ENCODE results near the gene HINT1.
"Not testable (repeated sequence)": the region's sequence is repeated elsewhere in the genome, so short reads cannot be mapped to it uniquely, and the experiment has no call there.

Gene HINT1

DNA sequence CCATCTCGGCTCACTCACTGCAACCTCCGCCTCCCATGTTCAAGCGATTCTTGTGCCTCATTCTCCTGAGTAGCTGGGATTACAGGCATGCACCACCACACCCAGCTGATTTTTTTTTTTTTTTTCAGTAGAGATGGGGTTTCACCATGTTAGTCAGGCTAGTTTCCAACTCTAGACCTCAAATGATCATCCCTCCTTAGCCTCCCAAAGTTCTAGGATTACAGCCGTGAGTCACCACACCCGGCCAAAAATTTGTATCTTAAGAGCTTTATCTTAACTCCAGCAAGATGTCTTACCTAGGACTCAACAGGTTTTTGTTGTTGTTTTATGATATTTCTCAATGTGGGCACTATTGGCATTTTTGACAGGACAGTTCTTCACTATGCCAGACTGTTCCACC is 33.6 kb upstream of the HINT1 start:
- Histone ChIP-seq H3K4me3 (no peak overlapping the region), H3K4me1 (no peaks in the 10 kb centered on the region), H3K9me3 (no peaks in the 10 kb centered on the region), H3K27me3 (no peaks in the 10 kb centered on the region), H3K27ac (no peak overlapping the region), H3K36me3 (peaks cover 0 to 5% (median 0%) of the 10 kb centered on the region in 3 donors)
- TF ChIP-seq, protein P1, sequence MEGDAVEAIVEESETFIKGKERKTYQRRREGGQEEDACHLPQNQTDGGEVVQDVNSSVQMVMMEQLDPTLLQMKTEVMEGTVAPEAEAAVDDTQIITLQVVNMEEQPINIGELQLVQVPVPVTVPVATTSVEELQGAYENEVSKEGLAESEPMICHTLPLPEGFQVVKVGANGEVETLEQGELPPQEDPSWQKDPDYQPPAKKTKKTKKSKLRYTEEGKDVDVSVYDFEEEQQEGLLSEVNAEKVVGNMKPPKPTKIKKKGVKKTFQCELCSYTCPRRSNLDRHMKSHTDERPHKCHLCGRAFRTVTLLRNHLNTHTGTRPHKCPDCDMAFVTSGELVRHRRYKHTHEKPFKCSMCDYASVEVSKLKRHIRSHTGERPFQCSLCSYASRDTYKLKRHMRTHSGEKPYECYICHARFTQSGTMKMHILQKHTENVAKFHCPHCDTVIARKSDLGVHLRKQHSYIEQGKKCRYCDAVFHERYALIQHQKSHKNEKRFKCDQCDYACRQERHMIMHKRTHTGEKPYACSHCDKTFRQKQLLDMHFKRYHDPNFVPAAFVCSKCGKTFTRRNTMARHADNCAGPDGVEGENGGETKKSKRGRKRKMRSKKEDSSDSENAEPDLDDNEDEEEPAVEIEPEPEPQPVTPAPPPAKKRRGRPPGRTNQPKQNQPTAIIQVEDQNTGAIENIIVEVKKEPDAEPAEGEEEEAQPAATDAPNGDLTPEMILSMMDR (IDR thresholded peaks at IDR 0.05), result no peak
- intact Hi-C loops (cut with DNase I; ENCODE audit: low total_unique reads), result no loop called here
- DNase-seq, result no peak

DNA sequence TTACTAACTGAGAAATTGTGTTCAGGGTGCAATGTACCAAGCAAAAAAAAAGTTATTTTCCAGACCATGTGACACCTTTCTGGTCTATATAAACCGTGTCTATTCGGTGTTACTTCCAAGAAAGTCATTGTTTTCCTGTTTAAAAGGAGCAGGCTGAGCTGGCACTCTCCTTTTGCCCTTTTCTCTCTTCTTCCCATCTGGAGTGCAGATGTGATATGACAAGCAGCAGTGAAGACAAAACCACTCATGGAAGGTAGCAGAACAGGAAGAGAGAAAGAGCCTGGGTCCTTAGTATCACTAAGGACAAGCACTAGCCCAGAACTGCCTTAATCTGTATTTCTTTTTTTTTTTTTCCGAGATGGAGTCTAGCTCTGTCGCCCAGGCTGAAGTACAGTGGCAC is 31.3 kb upstream of the HINT1 start:
- intact Hi-C loops (cut with DNase I; ENCODE audit: low total_unique reads), result no loop called here
- no peaks in the 10 kb centered on the region for H3K27me3 ChIP-seq

DNA sequence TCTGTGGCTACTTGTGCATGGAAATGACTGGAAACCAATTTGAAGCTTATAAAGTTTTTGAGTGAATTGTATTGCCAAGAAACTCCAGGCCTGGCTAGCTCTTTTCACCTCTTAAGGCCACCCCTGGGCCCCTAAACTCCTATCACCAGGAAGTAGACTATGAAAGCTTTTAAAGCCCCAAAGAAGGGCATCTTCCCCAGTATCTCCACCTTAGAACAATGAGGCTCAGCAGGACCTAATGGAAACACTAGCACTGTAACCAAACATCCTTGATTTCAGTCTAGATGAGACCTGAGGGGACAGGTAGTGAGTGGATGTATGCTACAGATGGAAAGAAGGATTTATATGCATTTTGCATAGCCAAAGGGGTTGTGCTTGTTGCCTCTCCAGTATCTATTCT is 30.6 kb upstream of the HINT1 start:
- no peaks in the 10 kb centered on the region for H3K9me3 ChIP-seq
- H3K27ac ChIP-seq, result no peak overlapping the region
- DNase-seq, result no peak
- no peaks in the 10 kb centered on the region for H3K4me1 ChIP-seq
- peaks cover 0 to 2% (median 0%) of the 10 kb centered on the region in 3 donors for H3K36me3 ChIP-seq
- H3K4me3 ChIP-seq, result no peak overlapping the region
- TF ChIP-seq, protein P1 (IDR thresholded peaks at IDR 0.05), result no peak
- no peaks in the 10 kb centered on the region for H3K27me3 ChIP-seq
- intact Hi-C loops (cut with DNase I; ENCODE audit: low total_unique reads), result no loop called here

More for the DNA sequence above, 31.3 kb upstream of the HINT1 start:
- Histone ChIP-seq H3K4me3 (no peak overlapping the region), H3K27ac (no peak overlapping the region), H3K9me3 (no peaks in the 10 kb centered on the region), H3K4me1 (no peaks in the 10 kb centered on the region), H3K36me3 (peaks cover 0 to 5% (median 0%) of the 10 kb centered on the region in 3 donors)
- TF ChIP-seq, protein P1 (IDR thresholded peaks at IDR 0.05), result no peak
- no peak for DNase-seq

DNA sequence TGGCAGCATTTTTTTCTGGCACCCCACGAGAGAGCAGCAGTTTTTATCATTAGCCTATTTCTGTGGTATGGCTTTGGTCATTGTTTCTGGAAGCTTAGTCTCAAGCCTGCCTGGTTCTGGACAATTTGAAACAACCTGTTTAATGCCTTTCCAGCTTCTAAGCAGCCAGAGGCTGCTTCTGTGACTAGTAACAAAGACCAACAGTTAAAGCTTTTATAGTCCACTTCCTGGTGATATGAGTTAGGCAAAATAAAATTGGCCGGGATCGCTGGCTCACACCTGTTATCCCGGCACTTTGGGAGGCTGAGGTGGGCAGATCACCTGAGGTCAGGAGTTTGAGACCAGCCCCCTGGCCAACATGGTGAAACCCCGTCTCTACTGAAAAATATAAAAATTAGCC is 29.7 kb upstream of the HINT1 start:
- Histone ChIP-seq H3K27me3 (no peaks in the 10 kb centered on the region), H3K27ac (no peak overlapping the region), H3K9me3 (no peaks in the 10 kb centered on the region), H3K4me3 (no peak overlapping the region), H3K36me3 (no peaks in the 10 kb centered on the region), H3K4me1 (no peaks in the 10 kb centered on the region)
- DNase-seq, result no peak
- TF ChIP-seq, protein P1 (IDR thresholded peaks at IDR 0.05), result no peak
- intact Hi-C loops (cut with DNase I; ENCODE audit: low total_unique reads), result no loop called here

DNA sequence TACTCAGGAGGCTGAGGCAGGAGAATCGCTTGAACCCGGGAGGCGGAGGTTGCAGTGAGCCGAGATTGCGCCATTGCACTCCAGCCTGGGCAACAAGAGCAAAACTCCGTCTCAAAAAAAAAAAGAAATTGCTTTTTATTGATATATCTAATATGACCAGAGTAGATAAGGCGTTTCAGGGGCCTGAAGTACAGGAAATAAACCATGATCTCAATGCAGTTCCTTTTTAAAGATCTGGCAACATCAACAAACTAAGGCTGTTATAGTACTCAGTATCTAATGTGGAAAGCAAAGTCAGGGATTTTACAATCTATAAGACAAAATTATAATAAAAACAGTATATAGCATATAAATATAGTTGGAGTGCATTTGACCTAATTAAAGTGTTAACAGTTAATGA is 28.8 kb upstream of the HINT1 start:
- H3K27me3 ChIP-seq; H3K4me3 ChIP-seq; DNase-seq; H3K27ac ChIP-seq; intact Hi-C loops (cut with DNase I; ENCODE audit: low total_unique reads); H3K9me3 ChIP-seq; H3K36me3 ChIP-seq; H3K4me1 ChIP-seq: not testable (repeated sequence)

DNA sequence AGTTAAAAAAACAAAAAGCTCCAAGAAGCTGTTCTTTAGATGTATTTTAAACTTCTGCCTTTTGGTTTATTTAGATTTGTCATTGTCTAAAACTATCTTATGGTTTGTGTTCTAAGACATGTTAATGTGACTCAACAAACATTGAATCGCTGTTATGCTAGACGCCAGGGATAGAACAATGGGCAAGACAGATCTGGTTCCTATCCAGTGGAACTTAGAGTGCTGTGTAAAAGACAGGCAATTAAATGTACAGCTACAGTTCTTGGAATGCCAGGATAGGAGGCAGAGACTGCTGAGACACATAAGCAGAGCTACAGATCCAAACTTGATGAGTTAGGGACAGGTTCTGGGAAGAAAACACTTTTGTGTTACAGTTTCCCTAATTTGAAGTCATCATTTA is 28.1 kb upstream of the HINT1 start:
- H3K4me1 ChIP-seq, result no peaks in the 10 kb centered on the region
- DNase-seq, result no peak
- H3K4me3 ChIP-seq, result no peak overlapping the region
- no peak overlapping the region for H3K27ac ChIP-seq
- no peaks in the 10 kb centered on the region for H3K9me3 ChIP-seq
- H3K36me3 ChIP-seq, result peaks cover 0 to 6% (median 0%) of the 10 kb centered on the region in 3 donors
- no peaks in the 10 kb centered on the region for H3K27me3 ChIP-seq
- intact Hi-C loops (cut with DNase I; ENCODE audit: low total_unique reads), result no loop called here
- TF ChIP-seq, protein P1 (IDR thresholded peaks at IDR 0.05), result no peak

Data from tibial artery (tissue), 4 donors.